Body of pancreas (tissue), 4 donors: ENCODE data around the gene TRIM37. TPM values are rescaled to one million over a fixed set of nuclear protein-coding genes. Genes with fewer than 3 reads are reported as not detected.
A peak's percentile ranks its signal among the peaks of the same experiment; 100 is the strongest.

ENCODE experiments used
- ATAC-seq: fragments of 150-250 bp; one replicate; pipeline ENCODE4 v1.9.1; 2016
- DNase-seq, 4 donors: peaks; one replicate each; pipeline ENCODE4 v3.0.0-alpha.2; 2019
- H3K27ac ChIP-seq, 4 donors: fragments of 200-600 bp; sonication (generic); 1 replicate in 3 of 4; 2 replicates in 1 of 4; pipeline versions ENCODE4 v1.5.1 to v1.6.1; 2016 to 2019; ENCODE audit warnings: mild to moderate bottlenecking in 1 of 4, mixed read lengths in 1 of 4, moderate library complexity in 1 of 4
- H3K27me3 ChIP-seq, 2 donors: fragments of 200-600 bp; sonication (generic); one replicate each; pipeline ENCODE4 v1.6.0; 2016; ENCODE audit warnings: mild to moderate bottlenecking in 1 of 2
- H3K36me3 ChIP-seq, 2 donors: fragments of 200-600 bp; sonication (generic); replicated peaks in 1 of 2; 2 replicates each; pipeline ENCODE4 v1.5.1; 2016; ENCODE audit warnings: low read depth in 2 of 2; ENCODE audit not compliant: insufficient read depth in 1 of 2
- H3K4me1 ChIP-seq: fragments of 200-600 bp; sonication (generic); one replicate; pipeline ENCODE4 v1.6.0; 2016
- H3K4me3 ChIP-seq, 2 donors: fragments of 200-600 bp; sonication (generic); 1 replicate in 1 of 2; 2 replicates in 1 of 2; pipeline ENCODE4 v1.5.1; 2016 to 2019
- H3K9me3 ChIP-seq, 3 donors: fragments of 200-600 bp; sonication (generic); 1 replicate in 2 of 3; 2 replicates in 1 of 3; pipeline ENCODE4 v1.5.1; 2016
- CTCF ChIP-seq, 7 experiments: fragments of 450-650 bp in 4 of 7; fragments of 200-600 bp in 3 of 7; sonication (generic) in 3 of 7; IDR thresholded peaks; one replicate each; pipeline ENCODE4 v1.5.1; 2016 to 2019; ENCODE audit warnings: antibody characterized with exemption in 7 of 7
- POLR2A ChIP-seq, 3 donors: fragments of 450-650 bp; IDR thresholded peaks; one replicate each; pipeline ENCODE4 v1.6.1; 2016; ENCODE audit warnings: antibody characterized with exemption in 3 of 3, mild to moderate bottlenecking in 2 of 3
- WGBS, 2 donors: methylation state at CpG; one replicate each; pipeline ENCODE4 v1.1.5; 2017; 5-methylcytosine and 5-hydroxymethylcytosine counted together
- intact Hi-C: fragments of 100-400 bp; cut with DNase I; formaldehyde crosslinking; loops from one replicate; pipeline ENCODE4 v1.15.1; 2023
- total RNA-seq, 2 donors: library from RNA; depleted of rRNA; stranded (reverse); fragments of >200 nt; gene quantifications; one replicate each; pipeline ENCODE4 v1.1.0, GENCODE V29; 2016

The TRIM37 gene
- total RNA-seq, 2 donors from 2014 or later = 11.7 to 12.2 TPM

GRCh38 chr17:59002126-59002525, 104.6 kb downstream of the TRIM37 start:
- Histone ChIP-seq H3K4me3 (no peak overlapping the region), H3K36me3 (peaks cover 7 to 9% of the 10 kb centered on the region in 2 donors), H3K4me1 (no peaks in the 10 kb centered on the region), H3K27ac (peak overlapping the region in 1 of 4 donors; percentile 79), H3K9me3 (no peaks in the 10 kb centered on the region), H3K27me3 (no peaks in the 10 kb centered on the region)
- intact Hi-C loops = loop anchor here (10.0 kb wide), 1 partner anchor 477 kb away; no protein-coding TSS in a partner anchor
- no peak for TF ChIP-seq POLR2A (IDR thresholded peaks at IDR 0.05)
- no peak for TF ChIP-seq CTCF (IDR thresholded peaks at IDR 0.05)
- DNase-seq (no peak), ATAC-seq (no peak)
- WGBS, 2 donors = 79 to 89% methylated on average over 3 of the region's 3 CpGs

GRCh38 chr17:59001158-59001814, 105.4 kb downstream of the TRIM37 start:
- Histone ChIP-seq H3K27me3 (no peaks in the 10 kb centered on the region), H3K27ac (peak overlapping the region; percentile 23 to 79 (median 46)), H3K4me3 (no peak overlapping the region), H3K9me3 (no peaks in the 10 kb centered on the region), H3K36me3 (peaks cover 7 to 9% of the 10 kb centered on the region in 2 donors), H3K4me1 (no peaks in the 10 kb centered on the region)
- 49 to 64% methylated on average over 10 of the region's 10 CpGs for WGBS, 2 donors
- DNase-seq (peak; percentile 26 to 67 (median 40)), ATAC-seq (peak; percentile 56)
- TF ChIP-seq CTCF (IDR thresholded peaks at IDR 0.05) (no peak), POLR2A (IDR thresholded peaks at IDR 0.05) (peak in 2 of 3 donors; percentile 19 to 26)
- intact Hi-C loops = loop anchor here (10.0 kb wide), 1 partner anchor 476 kb away; no protein-coding TSS in a partner anchor

GRCh38 chr17:59000022-59000421, 106.7 kb downstream of the TRIM37 start:
- H3K36me3 ChIP-seq = peaks cover 7 to 9% of the 10 kb centered on the region in 2 donors
- no peaks in the 10 kb centered on the region for H3K9me3 ChIP-seq

GRCh38 chr17:58999500-58999899, 107.2 kb downstream of the TRIM37 start:
- no peaks in the 10 kb centered on the region for H3K27me3 ChIP-seq
- H3K36me3 ChIP-seq = peaks cover 7 to 9% of the 10 kb centered on the region in 2 donors
- intact Hi-C loops = no loop called here
- WGBS, 2 donors = 96 to 97% methylated on average over 1 of the region's 1 CpG
- DNase-seq = no peak
- TF ChIP-seq POLR2A (IDR thresholded peaks at IDR 0.05) (no peak), CTCF (IDR thresholded peaks at IDR 0.05) (no peak)
- no peak overlapping the region for H3K27ac ChIP-seq
- ATAC-seq = no peak
- no peaks in the 10 kb centered on the region for H3K9me3 ChIP-seq
- H3K4me3 ChIP-seq = no peak overlapping the region
- H3K4me1 ChIP-seq = no peaks in the 10 kb centered on the region

More at GRCh38 chr17:59000022-59000421, 106.7 kb downstream of the TRIM37 start:
- no peak for ATAC-seq
- no peak overlapping the region for H3K4me3 ChIP-seq
- no peak for DNase-seq
- TF ChIP-seq CTCF (IDR thresholded peaks at IDR 0.05) = no peak
- no peak for TF ChIP-seq POLR2A (IDR thresholded peaks at IDR 0.05)
- WGBS, 2 donors = 91 to 100% methylated on average over 1 of the region's 1 CpG
- no peaks in the 10 kb centered on the region for H3K4me1 ChIP-seq
- intact Hi-C loops = loop anchor here (10.0 kb wide), 1 partner anchor 475 kb away; no protein-coding TSS in a partner anchor
- H3K27ac ChIP-seq = no peak overlapping the region
- no peaks in the 10 kb centered on the region for H3K27me3 ChIP-seq

- peaks cover 7 to 9% of the 10 kb centered on the region in 2 donors for H3K36me3 ChIP-seq
- 80 to 87% methylated on average over 4 of the region's 4 CpGs for WGBS, 2 donors
- DNase-seq (no peak), ATAC-seq (no peak)
- H3K27ac ChIP-seq = no peak overlapping the region
- H3K9me3 ChIP-seq = no peaks in the 10 kb centered on the region
- no peaks in the 10 kb centered on the region for H3K27me3 ChIP-seq
- no peak overlapping the region for H3K4me3 ChIP-seq
- H3K4me1 ChIP-seq = no peaks in the 10 kb centered on the region
- intact Hi-C loops = no loop called here
- TF ChIP-seq CTCF (IDR thresholded peaks at IDR 0.05) = no peak
- no peak for TF ChIP-seq POLR2A (IDR thresholded peaks at IDR 0.05)
Measured at GRCh38 chr17:58998871-58999270, 107.8 kb downstream of the TRIM37 start.
